Smooth muscle cell (in vitro differentiated cells): ENCODE data around the gene SPPL3. TPM values are rescaled to one million over a fixed set of nuclear protein-coding genes. Genes with fewer than 3 reads are reported as not detected.

Experiments used
- DNase-seq: peaks from one replicate; lab custom pipeline; 2025; ENCODE audit not compliant: unreplicated experiment; lab: John Stamatoyannopoulos, UW
- H2AFZ ChIP-seq: fragments of 200-600 bp; sonication (generic); 2 replicates; pipeline ENCODE4 v1.6.0; 2016; ENCODE audit warnings: antibody characterized with exemption, low read depth, mild to moderate bottlenecking
- H3F3A ChIP-seq: fragments of 200-600 bp; sonication (generic); 2 replicates; pipeline ENCODE4 v1.6.0; 2017; ENCODE audit warnings: antibody characterized with exemption, low read depth
- H3K27ac ChIP-seq: fragments of 200-600 bp; sonication (generic); 2 replicates; pipeline ENCODE4 v1.5.1; 2016; ENCODE audit warnings: low read depth, mild to moderate bottlenecking
- H3K27me3 ChIP-seq: fragments of 200-600 bp; sonication (generic); 2 replicates; pipeline ENCODE4 v1.6.1; 2016; ENCODE audit warnings: low read depth, mild to moderate bottlenecking
- H3K36me3 ChIP-seq: fragments of 200-600 bp; sonication (generic); 2 replicates; pipeline ENCODE4 v1.5.1; 2016; ENCODE audit warnings: low read depth
- H3K4me1 ChIP-seq: fragments of 200-600 bp; sonication (generic); 2 replicates; pipeline ENCODE4 v1.5.1; 2016; ENCODE audit warnings: low read depth
- H3K4me2 ChIP-seq: fragments of 200-600 bp; sonication (generic); 2 replicates; pipeline ENCODE4 v1.6.0; 2016; ENCODE audit warnings: mild to moderate bottlenecking
- H3K4me3 ChIP-seq: fragments of 200-600 bp; sonication (generic); 2 replicates; pipeline ENCODE4 v1.5.1; 2016; ENCODE audit warnings: mild to moderate bottlenecking
- H3K79me2 ChIP-seq: fragments of 200-600 bp; sonication (generic); 2 replicates; pipeline ENCODE4 v1.6.0; 2016; ENCODE audit warnings: low read depth, mild to moderate bottlenecking
- H3K9ac ChIP-seq: fragments of 200-600 bp; sonication (generic); 2 replicates; pipeline ENCODE4 v1.6.0; 2016; ENCODE audit warnings: low read depth
- H3K9me3 ChIP-seq: fragments of 200-600 bp; sonication (generic); replicated peaks from 2 replicates; pipeline ENCODE4 v1.5.1; 2016; ENCODE audit warnings: low read depth
- H4K20me1 ChIP-seq: fragments of 200-600 bp; sonication (generic); 2 replicates; pipeline ENCODE4 v1.6.0; 2016; ENCODE audit warnings: low read depth
- CTCF ChIP-seq: fragments of 200-600 bp; sonication (generic); IDR thresholded peaks from 2 replicates; pipeline ENCODE4 v1.5.1; 2017; ENCODE audit warnings: borderline replicate concordance, mild to moderate bottlenecking, antibody characterized with exemption; ENCODE audit not compliant: insufficient read depth, poor library complexity, severe bottlenecking
- WGBS: methylation state at CpG from one replicate; pipeline ENCODE4 v1.1.7; 2016; ENCODE audit warnings: low lambda C conversion rate; 5-methylcytosine and 5-hydroxymethylcytosine counted together
- polyA plus RNA-seq: library from polyadenylated mRNA; unstranded; fragments of >200 nt; fragmentation: Nextera tagmentation; extraction: Ambion mirVana; gene quantifications from 2 replicates; pipeline ENCODE4 v1.2.1, GENCODE V29; 2016
- total RNA-seq: library from RNA; depleted of rRNA; stranded (reverse); fragments of >200 nt; gene quantifications from 2 replicates; pipeline ENCODE4 v1.2.3, GENCODE V29; 2014

The SPPL3 gene
- total and polyA plus RNA-seq, 2 experiments from 2014 or later, result 22.5 to 27.0 TPM

DNA sequence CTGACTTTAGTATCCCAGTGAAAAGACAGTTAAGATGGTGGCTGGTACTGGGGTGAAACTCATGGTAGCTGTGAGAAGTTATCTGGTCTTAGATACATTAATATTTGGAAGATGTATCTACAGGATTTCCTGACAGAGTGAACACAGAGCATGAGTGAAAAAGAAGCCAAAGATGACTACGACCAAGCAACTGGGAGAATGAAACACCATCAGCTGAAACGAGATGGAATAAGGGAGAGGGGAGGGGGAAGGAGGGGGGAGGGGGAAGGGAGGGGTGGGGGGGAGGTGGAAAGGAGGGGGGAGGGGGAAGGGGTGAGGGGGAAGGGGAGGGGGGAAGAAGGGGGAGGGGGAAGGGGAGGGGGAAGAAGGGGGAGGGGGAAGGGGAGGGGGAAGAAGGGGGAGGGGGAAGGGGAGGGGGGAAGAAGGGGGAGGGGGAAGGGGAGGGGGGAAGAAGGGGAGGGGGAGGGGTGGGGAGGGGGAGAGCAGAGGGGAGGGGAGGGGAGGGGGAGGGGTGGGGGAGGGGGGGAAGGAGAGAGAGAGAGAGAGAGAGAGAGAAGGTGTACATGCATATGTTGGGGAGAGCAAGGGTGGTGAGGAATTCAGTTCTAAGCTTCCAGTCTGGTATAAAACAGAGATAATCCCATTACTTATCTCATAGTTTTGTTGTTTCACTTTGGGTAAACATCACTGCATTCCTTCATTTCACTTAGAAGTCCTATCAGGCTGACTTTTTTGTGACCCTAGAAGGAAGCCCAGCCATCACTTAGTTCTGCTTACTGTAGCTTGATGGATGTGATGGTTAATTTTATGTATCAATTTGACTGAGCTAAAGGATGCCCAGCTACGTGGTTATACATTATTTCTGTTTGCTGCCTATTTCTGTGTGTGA is 73.9 kb downstream of the SPPL3 start:
- TF ChIP-seq CTCF, result no peak
- H3K9ac ChIP-seq, result no peak overlapping the region
- H3K4me3 ChIP-seq, result no peak overlapping the region
- H3K9me3 ChIP-seq, result no peaks in the 10 kb centered on the region
- no peak overlapping the region for H3K4me2 ChIP-seq
- peaks cover 56% of the 10 kb centered on the region for H3K79me2 ChIP-seq
- H3K27ac ChIP-seq, result no peak overlapping the region
- 53% methylated on average over 1 of the region's 3 CpGs for WGBS
- no peaks in the 10 kb centered on the region for H3K36me3 ChIP-seq
- H4K20me1 ChIP-seq, result peaks cover 94% of the 10 kb centered on the region
- DNase-seq, result no peak
- H3F3A ChIP-seq, result peaks cover 7% of the 10 kb centered on the region
- H3K27me3 ChIP-seq, result no peaks in the 10 kb centered on the region
- H2AFZ ChIP-seq, result no peak overlapping the region
- peaks cover 9% of the 10 kb centered on the region for H3K4me1 ChIP-seq

GRCh38 chr12:120826335-120826734 is 77.8 kb downstream of the SPPL3 start:
- H3F3A ChIP-seq, result no peaks in the 10 kb centered on the region
- H3K27ac ChIP-seq, result no peak overlapping the region
- no peak overlapping the region for H3K4me2 ChIP-seq
- H3K9ac ChIP-seq, result no peak overlapping the region
- no peak for TF ChIP-seq CTCF
- H3K4me3 ChIP-seq, result no peak overlapping the region
- H4K20me1 ChIP-seq, result peaks cover 93% of the 10 kb centered on the region
- H3K9me3 ChIP-seq, result no peaks in the 10 kb centered on the region
- WGBS, result 71% methylated on average over 4 of the region's 4 CpGs
- H3K36me3 ChIP-seq, result no peaks in the 10 kb centered on the region
- no peak overlapping the region for H2AFZ ChIP-seq
- peaks cover 5% of the 10 kb centered on the region for H3K4me1 ChIP-seq
- DNase-seq, result no peak
- H3K27me3 ChIP-seq, result no peaks in the 10 kb centered on the region
- peaks cover 74% of the 10 kb centered on the region for H3K79me2 ChIP-seq

GRCh38 chr12:120825337-120825736 is 78.8 kb downstream of the SPPL3 start:
- Histone ChIP-seq H3K4me2 (no peak overlapping the region), H3F3A (no peaks in the 10 kb centered on the region), H4K20me1 (peaks cover 93% of the 10 kb centered on the region), H3K4me1 (peaks cover 5% of the 10 kb centered on the region), H3K27ac (no peak overlapping the region), H3K9ac (no peak overlapping the region), H3K4me3 (no peak overlapping the region), H3K79me2 (peaks cover 78% of the 10 kb centered on the region), H3K9me3 (no peaks in the 10 kb centered on the region), H3K36me3 (no peaks in the 10 kb centered on the region), H3K27me3 (no peaks in the 10 kb centered on the region), H2AFZ (no peak overlapping the region)
- DNase-seq, result no peak
- 87% methylated on average over 3 of the region's 3 CpGs for WGBS
- no peak for TF ChIP-seq CTCF
